OCI-LY7 (cell line): ENCODE data around the gene TFAP2E.

Experiments
- EZH2phosphoT487 ChIP-seq: fragments of 200-600 bp; sonication (generic); IDR thresholded peaks from 2 replicates; pipeline ENCODE4 v1.6.1; 2018; ENCODE audit warnings: low read depth, borderline replicate concordance, mild to moderate bottlenecking, mixed run types, antibody characterized with exemption, low read length, moderate library complexity, mixed read lengths
- TF ChIP-seq, protein P1 (sequence below): fragments of 200-600 bp; sonication (generic); conservative IDR thresholded peaks from 2 replicates; pipeline ENCODE4 v1.5.1; 2014; ENCODE audit warnings: mild to moderate bottlenecking, antibody characterized with exemption, low read length, moderate library complexity, mixed read lengths

GRCh38 chr1:35611655-35612054, 38.5 kb downstream of the TFAP2E start:
- TF ChIP-seq, protein P1, sequence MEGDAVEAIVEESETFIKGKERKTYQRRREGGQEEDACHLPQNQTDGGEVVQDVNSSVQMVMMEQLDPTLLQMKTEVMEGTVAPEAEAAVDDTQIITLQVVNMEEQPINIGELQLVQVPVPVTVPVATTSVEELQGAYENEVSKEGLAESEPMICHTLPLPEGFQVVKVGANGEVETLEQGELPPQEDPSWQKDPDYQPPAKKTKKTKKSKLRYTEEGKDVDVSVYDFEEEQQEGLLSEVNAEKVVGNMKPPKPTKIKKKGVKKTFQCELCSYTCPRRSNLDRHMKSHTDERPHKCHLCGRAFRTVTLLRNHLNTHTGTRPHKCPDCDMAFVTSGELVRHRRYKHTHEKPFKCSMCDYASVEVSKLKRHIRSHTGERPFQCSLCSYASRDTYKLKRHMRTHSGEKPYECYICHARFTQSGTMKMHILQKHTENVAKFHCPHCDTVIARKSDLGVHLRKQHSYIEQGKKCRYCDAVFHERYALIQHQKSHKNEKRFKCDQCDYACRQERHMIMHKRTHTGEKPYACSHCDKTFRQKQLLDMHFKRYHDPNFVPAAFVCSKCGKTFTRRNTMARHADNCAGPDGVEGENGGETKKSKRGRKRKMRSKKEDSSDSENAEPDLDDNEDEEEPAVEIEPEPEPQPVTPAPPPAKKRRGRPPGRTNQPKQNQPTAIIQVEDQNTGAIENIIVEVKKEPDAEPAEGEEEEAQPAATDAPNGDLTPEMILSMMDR = no peak
- no peak for TF ChIP-seq EZH2phosphoT487
